Upper lobe of left lung (tissue), 4 donors: ENCODE data around the gene KAZN.

Source experiments
- POLR2A ChIP-seq, 4 donors: fragments of 450-650 bp; IDR thresholded peaks; one replicate each; pipeline ENCODE4 v1.5.1; 2016 to 2017; ENCODE audit warnings: antibody characterized with exemption in 4 of 4, mild to moderate bottlenecking in 2 of 4
- POLR2AphosphoS5 ChIP-seq, 2 donors: sonication (generic); formaldehyde crosslinking; IDR thresholded peaks; one replicate each; pipeline ENCODE4 v1.5.1; 2017; ENCODE audit warnings: antibody characterized with exemption in 2 of 2
- TF ChIP-seq, protein P1 (sequence below), 6 experiments: fragments of 450-650 bp in 4 of 6; fragments of 200-600 bp in 2 of 6; sonication (generic) in 2 of 6; IDR thresholded peaks; one replicate each; pipeline ENCODE4 v1.5.1; 2016 to 2019; ENCODE audit warnings: antibody characterized with exemption in 6 of 6

DNA sequence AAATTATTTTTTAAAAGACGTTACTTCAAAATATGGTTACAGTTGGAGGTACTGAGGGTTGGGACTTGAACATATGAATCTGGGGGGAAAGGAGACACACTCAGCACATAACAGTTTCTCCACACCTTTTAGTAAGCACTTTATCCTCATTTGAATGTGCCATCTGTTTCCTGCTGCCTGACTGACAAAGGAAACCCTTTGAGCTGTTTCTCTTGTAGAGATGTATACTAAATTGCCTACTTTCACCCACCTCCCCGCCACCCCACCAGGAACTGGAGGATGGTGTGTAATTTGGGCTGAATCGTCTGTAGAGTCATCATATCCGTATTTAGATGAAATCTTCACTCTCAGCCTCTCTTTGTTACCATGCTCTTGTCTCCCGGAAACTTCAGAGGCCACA, 108.1 kb downstream of the KAZN start:
- TF ChIP-seq, protein P1, sequence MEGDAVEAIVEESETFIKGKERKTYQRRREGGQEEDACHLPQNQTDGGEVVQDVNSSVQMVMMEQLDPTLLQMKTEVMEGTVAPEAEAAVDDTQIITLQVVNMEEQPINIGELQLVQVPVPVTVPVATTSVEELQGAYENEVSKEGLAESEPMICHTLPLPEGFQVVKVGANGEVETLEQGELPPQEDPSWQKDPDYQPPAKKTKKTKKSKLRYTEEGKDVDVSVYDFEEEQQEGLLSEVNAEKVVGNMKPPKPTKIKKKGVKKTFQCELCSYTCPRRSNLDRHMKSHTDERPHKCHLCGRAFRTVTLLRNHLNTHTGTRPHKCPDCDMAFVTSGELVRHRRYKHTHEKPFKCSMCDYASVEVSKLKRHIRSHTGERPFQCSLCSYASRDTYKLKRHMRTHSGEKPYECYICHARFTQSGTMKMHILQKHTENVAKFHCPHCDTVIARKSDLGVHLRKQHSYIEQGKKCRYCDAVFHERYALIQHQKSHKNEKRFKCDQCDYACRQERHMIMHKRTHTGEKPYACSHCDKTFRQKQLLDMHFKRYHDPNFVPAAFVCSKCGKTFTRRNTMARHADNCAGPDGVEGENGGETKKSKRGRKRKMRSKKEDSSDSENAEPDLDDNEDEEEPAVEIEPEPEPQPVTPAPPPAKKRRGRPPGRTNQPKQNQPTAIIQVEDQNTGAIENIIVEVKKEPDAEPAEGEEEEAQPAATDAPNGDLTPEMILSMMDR (IDR thresholded peaks at IDR 0.05), result no peak
- no peak for TF ChIP-seq POLR2A (IDR thresholded peaks at IDR 0.05)
- TF ChIP-seq POLR2AphosphoS5 (IDR thresholded peaks at IDR 0.05), result no peak
